Stimulated activated CD8-positive, alpha-beta memory T cell treated with anti-CD3 and anti-CD28 coated beads, Interleukin-15, amount 100 ng/mL, for 4 hours (primary cell): Measurements from ENCODE around the gene GPRC5B.

Source experiments
- DNase-seq, 2 donors: peaks; one replicate each; pipeline ENCODE4 v3.0.0-alpha.2; 2020; ENCODE audit warnings: low read depth in 2 of 2

The GPRC5B gene, protein sequence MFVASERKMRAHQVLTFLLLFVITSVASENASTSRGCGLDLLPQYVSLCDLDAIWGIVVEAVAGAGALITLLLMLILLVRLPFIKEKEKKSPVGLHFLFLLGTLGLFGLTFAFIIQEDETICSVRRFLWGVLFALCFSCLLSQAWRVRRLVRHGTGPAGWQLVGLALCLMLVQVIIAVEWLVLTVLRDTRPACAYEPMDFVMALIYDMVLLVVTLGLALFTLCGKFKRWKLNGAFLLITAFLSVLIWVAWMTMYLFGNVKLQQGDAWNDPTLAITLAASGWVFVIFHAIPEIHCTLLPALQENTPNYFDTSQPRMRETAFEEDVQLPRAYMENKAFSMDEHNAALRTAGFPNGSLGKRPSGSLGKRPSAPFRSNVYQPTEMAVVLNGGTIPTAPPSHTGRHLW

DNA sequence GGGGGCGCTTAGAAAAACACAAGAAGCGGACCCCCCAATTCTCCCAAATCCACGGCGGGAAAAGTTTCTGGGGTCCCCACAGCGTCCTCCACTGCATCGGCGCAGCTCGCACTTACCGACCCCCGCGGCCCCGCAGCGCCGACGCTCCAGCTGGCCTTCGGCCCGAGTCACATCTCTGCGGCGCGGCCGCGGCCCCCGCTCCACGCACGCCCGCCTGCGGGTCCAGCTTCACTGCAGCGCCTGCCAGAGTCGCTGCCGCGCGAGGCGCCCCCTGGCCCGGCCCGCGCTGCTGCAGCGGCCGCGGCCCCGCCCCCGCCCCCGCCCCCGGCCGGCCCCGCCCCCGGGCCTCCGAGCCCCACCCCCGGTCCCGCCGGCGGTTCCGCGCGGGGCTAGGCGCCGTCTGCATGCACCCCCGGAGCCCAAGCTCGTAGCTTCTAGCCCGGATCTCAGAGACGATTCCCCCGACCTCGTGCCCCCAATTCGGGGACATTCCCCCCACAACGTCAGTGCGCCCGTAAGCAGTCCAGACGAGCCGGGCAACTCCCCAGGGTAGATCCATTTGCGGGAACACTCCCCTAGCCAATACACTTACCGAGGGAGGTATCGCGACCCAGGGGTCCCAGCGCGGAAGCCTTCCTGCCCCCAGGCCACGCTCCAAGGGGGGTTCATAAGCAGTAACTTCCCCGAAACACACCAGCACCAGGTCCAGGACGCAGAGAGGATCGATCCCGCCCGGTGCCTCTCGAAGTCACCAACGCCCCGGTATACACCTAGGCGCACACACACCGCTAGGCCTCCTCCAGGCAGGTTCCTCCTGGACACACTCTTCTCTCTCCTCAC, at the start of gene GPRC5B:
TSS of gene GPRC5B (minus strand) at position 238 of the 840 bp plus-strand sequence. CDS start 12,003 bp downstream, outside the sequence.
- DNase-seq = no peak

DNA sequence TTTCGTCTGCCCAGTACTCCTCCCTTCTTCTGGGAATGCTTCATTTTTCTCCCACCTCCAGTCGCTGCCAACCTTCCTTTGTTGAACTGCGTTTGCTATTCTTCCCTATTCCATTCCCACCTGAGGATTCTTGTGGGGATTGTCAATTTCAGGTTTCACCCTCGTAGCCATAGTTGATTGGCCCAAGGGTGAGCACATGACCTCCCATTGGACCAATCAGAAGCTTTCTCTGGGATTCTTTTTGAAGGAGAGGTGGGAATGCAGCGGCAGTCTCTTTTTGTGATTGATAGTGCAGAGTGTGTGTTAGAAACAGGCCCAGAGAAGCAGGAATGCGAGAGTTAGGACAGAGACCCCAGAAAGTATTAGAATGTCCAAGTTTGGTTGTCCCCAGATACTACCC, 49.1 kb upstream of the GPRC5B start:
- DNase-seq = no peak

DNA sequence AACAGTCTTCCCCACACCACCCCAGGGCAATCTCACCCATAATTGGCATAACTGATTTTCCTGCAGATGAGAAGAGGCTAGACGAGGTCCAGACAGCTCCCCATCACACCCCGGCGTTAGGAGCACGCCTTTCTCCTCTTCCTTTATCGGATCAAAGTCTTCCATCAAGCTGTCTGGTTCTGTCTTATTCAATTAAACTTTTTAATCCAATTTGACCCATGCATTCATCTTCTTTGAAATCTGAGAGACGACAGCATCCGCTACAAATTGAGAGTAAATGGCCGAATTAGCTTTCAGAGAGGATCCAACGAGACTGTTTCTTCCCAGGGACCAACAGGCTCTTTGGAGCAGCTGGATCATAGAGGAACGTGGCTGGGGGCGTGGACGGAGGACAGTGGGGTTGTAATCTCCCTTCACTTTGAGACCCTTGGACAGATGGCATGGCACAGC, 44.4 kb upstream of the GPRC5B start:
- DNase-seq = no peak

DNA sequence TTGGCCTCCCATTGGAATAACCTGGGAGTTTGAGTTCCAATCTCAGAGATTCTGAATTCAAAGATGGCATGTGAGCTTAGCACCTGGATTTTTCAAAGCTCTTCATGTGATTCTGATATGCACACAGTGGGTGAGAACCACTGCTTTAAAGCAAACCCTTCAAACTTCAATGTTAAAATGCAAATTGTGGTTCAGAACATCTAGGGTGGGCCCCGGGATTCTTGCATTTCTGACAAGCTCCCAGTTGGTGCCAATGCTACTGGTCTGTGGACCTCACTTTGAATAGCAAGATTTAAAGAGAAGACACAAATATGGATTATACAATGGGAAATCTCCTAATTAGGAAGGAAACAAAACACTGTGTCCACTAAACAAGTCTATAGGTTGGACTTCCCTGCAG, 43.8 kb upstream of the GPRC5B start:
- DNase-seq = no peak

DNA sequence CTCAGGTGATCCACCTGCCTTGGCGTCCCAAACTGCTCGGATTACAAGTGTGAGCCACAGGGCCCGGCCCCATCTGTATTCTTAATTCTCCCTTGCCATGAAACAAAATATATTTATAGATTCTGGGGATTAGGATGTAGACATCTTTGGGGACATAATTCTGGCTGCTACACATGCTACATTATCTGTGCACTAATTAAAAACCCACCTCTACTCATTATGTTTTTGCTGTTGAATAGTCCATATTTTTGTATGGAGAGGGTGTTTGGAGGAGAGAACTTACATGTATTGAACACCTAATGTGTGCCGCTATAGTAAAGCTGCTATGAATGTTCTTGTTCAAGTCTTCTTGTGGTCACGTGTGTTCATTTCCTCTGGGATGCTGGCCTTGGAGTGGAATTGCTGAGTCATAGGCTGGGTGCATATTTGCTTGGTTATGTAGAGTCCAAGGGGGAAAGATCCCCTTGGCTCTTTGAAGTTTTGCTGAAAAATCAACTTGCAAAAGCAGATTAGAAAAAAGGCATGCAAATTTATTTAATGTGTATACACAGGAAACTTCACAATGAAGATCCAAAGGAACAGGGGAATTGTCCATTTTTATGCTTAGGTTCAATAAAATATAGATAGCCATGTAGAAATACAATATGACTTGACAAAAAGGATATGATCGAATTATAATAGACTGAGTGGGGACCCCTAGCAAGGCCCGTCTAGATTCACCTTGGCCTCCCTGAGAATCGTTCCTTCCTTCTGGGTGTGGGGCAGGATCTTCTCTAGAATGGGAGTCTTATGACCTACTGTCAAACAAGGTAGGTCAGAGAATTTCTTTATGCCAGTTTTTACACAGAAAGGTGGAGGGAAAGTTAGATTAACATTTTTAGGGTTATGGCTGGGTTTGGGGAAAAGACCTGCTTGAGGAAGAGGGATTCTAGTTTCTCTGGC, 42.1 kb upstream of the GPRC5B start:
- no peak for DNase-seq

DNA sequence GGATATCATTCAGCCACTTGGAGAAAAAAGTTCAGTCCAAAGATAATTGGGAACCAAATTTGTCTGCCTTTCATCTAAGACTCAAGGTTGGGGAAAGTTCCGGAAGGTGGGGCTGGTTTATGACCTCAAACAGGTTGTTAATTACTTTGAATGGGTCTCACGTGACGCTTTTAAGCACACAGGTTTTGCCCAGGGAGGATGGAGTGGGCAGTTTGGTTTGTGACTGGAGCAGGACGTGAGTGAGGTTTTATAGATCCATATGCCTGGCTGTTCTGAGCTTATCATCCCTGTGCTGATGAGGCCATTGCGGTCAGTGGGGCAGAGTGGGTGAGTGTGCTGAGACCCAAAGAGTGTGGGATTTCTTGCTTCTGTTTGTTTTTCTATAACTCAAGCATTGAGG, 38.7 kb upstream of the GPRC5B start:
- DNase-seq = no peak

DNA sequence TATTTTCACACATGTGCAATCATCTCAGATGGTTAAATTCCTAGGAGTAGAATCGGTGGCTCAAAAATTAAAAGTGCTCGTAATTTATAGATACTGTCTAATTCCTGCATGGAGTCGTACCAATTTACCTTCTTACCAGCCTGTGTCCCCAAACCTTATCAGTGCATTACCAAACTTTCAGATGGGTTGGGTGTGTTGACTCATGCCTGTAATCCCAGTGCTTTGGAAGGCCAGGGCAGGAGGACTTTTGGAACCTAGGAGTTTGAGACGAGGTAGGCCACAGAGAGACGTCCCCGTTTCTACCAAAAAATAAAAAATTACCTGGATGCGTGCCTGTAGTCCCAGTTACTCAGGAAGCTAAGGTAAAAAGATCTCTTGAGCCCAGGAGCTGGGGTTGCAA, 34.5 kb upstream of the GPRC5B start:
- DNase-seq = no peak

DNA sequence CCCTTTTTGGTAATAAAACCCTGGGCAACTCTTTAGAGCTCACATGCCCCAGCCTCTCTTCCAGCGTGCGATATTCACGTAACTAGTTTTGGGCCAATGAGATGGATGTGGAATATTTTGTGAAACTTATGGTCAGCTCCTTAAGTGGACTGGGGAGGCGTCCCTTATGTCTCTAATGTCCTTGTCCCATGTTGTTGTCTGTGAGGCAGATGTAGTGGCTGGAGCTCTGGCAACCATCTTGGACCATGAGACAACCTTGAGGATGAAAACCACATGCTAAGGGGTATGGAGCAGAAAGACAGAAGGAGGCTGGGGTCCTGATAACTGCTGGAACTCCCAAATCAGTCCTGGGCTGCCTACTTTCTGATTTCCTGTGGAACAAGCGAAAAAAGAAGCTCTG, 31.4 kb upstream of the GPRC5B start:
- no peak for DNase-seq

DNA sequence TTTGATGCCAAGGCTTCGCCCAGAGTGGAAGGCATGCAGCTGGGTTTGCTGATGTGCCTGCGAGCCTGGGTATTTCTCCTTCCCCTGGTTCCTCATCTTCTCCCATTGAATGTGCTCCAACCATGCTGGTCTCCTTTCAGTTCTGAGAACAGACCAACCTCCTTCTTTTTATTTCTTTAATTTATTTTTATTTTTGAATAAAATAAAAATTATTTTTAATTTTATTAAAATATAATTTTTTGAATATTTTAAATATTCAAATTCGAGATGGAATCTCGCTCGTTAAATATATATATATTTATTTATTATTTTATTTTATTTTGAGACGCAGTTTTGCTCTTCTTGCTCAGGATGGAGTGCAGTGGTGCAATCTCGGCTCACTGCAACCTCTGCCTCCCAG, 30.2 kb upstream of the GPRC5B start:
- no peak for DNase-seq

DNA sequence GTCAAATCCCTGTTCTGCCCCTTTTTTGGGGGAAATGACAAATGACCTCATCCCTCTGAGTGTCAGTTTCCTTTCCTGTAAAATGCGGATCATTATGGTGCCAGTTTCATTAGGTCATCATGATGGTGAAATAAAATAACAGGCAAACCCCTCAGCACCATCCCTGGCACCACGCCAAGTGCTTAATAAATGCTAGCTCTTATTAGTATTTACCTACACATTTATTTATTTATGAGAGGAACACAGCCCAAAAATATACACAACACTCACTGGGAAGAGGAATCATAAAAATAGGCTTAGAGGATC, 28.6 kb upstream of the GPRC5B start:
- no peak for DNase-seq

DNA sequence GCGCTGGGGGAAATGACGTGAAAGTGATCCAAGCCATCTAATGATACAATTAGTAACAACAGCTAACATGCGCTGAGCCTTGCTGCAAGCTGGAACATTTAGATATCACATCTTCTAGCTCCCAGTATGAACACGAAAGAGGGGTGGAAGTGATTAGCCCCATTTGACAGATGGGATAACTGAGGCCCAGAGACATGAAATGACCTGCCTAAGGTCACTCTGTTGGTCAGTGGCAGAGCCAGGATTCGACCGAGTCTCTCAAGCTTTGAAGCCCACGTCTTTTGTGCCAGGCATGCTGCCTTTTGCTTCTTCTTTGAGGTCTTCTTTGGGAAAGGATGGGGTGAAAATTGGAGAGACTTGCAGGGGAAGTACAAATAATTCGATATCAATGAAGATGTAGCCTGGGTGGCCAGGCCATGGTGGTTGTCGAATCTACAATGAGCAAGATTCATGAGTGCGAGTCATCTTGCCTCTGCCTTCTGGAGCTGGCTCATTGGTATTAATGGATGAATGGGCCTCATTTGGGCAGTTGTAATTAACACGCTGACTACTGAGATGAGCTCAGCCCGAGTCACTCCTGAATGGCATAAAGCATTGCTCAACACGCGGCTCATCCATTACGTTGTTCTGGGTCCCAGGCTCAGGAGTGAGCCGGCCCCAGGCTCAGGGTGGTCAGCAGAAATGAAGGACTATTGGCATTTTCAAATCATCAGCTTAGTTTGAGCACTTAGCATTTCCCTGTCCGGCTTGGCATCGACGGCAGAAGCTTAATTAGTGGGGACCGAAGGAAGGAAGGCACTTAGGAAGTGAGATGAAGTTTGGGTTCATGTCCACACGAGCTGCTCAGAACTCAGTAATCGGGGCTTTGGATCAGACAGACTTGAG, 28.0 kb upstream of the GPRC5B start:
- DNase-seq = no peak

DNA sequence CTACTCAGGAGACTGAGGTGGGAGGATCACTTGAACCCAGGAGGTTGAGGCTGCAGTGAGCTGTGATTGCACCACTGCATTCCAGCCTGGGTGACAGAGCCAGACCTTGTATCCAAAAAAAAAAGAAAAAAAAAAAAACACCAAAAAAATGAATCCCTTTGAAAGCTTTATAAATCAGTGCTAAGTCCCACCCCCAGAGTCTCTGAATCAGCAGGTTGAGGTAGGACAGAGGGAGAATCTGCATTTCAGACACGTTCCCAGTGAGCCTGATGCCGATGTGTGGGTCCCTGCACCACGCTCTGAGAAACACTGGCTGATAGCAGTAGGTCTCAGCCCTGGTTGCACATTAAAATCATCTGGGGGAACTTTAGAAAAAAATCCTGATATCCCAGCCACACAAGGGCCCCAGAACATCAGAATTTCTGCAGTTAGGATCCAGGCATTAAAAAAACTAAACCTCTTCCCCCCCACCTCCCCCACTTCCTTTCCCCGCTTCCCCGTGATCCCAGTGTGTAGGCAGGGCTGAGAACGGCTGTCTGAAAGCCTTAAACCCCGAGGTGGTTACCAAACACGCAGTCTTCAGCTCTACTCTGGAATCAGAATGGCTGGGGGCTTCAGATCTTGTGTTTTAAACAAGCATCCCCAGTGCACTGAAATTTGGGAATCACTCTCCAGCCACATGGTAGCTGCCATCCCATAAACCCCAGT, 27.3 kb upstream of the GPRC5B start:
- DNase-seq = no peak

DNA sequence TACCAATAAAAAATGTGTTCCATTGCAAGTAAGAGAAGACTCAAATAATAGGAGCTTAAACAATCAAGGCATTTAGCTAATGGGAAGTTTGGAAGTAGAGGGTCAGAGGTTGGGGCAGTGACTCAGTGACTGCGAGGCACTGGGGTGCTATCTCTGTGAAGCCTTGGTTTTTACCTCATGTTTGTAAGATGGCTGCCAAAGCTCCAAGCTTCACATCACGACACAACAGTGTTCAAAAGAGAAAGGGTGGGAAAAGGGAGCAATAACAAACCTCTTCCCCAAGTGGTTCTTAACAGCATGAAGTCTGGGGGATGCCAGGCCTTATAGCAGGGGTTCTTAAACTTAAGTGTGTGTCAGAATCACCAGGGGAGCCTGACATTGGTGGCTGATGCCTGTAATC, 26.6 kb upstream of the GPRC5B start:
- DNase-seq = no peak

DNA sequence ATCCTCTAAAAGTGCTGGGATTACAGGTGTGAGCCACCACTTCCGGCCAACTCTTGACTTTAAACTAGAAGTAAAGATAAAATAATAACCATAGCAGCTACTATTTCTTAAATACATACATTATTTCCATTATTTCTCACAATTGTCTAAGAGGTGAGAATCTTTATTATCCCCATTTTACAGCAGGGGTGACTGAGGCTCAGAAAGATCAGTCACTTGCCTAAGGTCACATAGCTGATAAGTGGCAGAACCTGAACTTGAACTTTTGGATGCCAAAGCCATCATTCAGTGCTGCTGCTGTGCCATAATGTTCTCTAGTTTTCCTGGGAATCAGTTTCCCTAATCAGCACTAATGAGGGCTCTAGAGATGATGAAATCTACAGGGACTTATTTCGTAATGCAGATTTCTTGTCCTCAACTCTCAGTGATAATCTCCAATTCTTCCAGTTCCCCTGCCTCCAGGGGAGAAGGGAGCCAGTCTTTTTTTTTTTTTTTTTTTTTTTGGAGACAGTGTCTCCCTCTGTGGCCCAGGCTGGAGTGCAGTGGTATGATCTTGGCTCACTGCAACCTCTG, 25.2 kb upstream of the GPRC5B start:
- DNase-seq = no peak

DNA sequence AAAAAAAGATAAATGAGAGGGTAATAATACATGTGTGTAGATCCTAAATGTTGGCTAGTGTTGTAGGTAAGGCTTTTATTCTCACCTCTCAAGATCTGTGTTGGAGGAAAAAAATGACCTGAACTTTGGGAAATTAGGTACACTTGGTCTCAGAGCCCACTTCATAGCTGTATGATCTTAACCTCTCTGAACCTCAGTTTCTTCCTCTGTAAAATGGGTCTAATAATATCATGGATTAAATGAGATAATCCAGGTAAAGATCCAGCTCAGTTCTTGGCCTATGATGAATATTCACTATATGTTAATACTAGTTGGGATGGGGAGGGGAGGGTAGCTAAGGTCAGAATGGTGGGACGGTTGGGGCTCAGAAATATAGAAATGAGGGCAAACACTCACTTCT, 24.3 kb upstream of the GPRC5B start:
- DNase-seq = no peak

DNA sequence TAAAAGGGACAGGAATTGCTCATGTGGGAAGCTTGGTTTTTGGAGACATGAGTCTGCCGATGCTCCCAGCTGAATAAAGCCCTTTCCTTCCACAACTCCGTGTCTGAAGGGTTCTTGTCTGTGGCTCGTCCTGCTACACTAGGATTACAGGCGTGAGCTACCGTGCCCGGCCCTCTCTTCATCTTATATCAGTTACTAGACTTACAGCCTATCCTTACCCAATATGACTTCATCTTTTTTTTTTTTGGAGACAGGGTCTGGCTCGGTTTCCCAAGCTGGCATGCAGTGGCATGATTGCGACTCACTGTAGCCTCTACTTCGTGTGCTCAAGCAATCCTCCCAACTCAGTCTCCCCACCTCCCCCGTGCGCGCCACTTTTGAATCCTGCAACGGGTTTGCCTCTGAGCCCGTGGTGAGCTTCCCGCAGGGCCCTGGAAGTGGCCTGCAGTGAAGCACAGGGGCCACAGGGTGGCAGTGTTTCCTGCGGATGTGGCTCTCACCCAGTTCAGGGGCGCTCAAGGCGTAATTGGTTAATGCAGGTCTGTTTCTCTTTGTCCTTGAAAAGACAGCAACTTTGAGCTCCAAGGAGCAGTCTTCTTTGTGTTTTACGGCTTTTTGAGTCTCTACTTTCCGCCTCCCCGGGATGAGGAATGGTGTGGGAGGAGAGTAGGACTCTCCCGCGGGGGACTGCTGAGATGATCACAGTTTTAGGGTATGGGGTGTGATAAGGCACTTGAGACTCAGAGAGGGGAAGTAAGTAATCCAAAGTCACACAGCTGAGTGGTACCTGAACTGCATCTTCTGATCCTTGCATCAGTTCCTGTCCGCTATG, 22.7 kb upstream of the GPRC5B start:
- peak in 1 of 2 donors; percentile 32 for DNase-seq

DNA sequence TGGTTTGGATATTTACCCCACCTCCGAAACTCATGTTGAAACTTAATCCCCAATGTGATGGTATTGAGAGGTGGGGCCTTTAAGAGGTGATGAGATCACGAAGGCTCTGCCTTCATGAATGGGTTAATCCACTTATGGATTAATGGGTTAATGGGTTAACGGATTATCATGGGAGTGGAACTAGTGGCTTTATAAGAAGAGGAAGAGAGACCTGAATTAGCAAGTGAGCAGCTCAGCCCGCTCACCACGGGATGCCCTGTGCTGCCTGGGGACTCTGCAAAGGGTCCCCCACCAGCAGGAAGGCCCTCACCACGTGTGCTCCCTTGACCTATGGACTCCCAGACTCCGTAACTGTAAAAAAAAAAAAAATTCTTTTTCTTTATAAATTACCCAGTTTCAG, 16.5 kb upstream of the GPRC5B start:
- DNase-seq = no peak

DNA sequence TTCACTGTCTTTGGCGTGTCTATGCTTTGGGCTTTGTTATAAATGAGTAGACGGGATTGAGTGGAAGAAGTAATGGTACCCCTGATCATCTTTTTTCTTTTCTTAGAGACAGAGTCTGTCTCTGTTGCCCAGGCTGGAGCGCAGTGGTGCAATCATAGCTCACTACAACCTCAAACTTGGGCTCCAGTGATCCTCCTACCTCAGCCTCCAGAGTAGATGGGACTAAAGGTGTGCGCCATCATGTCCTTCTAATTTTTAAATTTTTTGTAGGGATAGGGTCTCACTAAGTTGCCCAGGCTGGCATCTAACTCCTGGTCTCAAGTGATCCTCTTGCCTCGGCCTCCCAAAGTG, 14.9 kb upstream of the GPRC5B start:
- no peak for DNase-seq

DNA sequence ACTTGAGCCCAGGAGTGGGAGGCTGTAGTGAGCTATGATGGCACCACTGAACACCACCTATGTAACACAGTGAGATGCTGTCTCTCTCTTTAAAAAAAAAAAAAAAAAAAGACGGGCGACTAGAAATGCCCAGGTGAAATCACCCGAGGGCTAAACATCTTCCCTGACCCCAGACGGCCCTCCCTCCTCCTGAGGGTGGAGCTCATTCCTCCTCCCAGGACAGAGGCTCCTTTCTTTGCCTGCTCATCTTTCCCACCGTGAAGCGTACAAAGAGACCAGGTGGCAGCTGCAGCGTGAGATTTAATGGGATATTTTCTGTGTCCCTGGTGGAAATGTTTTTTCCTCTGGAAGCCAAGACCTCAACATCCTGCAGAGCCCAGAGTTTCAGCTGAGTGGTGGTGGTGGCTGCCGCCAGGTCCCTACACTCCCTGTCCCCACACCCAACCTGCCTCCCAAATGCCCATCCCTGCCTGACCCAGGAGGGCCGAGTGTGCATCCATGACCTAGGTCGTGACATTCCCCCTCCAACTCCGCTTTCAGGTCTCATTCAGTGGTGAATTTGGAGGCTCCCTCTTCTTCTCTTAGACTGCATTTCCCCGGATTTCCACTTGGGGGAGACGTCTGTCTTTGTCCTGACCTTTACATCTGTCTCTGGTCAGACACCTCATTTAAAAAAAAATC, 14.4 kb upstream of the GPRC5B start:
- DNase-seq = no peak
